Ovary (tissue), 3 donors: ENCODE measurements around the gene CCNB2.

Experiments
- EP300 ChIP-seq: sonication (generic); formaldehyde crosslinking; IDR thresholded peaks from one replicate; pipeline ENCODE4 v1.6.1; 2017; ENCODE audit warnings: antibody characterized with exemption
- POLR2A ChIP-seq: fragments of 450-650 bp; IDR thresholded peaks from one replicate; pipeline ENCODE4 v1.6.1; 2017; ENCODE audit warnings: antibody characterized with exemption, mild to moderate bottlenecking, moderate library complexity
- TF ChIP-seq, protein P1 (sequence below), 3 donors: fragments of 450-650 bp in 2 of 3; fragments of 200-600 bp in 1 of 3; IDR thresholded peaks; one replicate each; pipeline versions ENCODE4 v1.5.1 to v1.8.0; 2016 to 2022; ENCODE audit warnings: antibody characterized with exemption in 3 of 3, mild to moderate bottlenecking in 1 of 3
- donor health status: DM: no; HTN: no; CAD: no.

DNA sequence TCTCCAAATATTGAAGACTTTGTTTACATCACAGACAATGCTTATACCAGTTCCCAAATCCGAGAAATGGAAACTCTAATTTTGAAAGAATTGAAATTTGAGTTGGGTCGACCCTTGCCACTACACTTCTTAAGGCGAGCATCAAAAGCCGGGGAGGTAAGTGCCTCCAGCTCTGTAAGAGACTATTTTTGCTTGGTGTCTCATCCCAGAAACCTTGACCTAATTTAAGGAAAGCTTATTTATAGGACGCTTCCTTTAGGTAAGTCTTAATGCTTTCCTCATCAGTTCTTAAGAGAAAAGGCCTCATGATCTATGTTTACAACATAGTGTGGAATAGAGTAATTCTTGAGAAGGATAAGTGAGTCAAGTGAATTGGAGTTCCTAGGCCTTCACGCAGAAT lies 11.8 kb downstream of the CCNB2 start:
- TF ChIP-seq, protein P1, sequence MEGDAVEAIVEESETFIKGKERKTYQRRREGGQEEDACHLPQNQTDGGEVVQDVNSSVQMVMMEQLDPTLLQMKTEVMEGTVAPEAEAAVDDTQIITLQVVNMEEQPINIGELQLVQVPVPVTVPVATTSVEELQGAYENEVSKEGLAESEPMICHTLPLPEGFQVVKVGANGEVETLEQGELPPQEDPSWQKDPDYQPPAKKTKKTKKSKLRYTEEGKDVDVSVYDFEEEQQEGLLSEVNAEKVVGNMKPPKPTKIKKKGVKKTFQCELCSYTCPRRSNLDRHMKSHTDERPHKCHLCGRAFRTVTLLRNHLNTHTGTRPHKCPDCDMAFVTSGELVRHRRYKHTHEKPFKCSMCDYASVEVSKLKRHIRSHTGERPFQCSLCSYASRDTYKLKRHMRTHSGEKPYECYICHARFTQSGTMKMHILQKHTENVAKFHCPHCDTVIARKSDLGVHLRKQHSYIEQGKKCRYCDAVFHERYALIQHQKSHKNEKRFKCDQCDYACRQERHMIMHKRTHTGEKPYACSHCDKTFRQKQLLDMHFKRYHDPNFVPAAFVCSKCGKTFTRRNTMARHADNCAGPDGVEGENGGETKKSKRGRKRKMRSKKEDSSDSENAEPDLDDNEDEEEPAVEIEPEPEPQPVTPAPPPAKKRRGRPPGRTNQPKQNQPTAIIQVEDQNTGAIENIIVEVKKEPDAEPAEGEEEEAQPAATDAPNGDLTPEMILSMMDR (IDR thresholded peaks at IDR 0.05), result no peak
- TF ChIP-seq EP300 (no peak), POLR2A (no peak)
